A549 (cell line): ENCODE measurements around the gene ANKDD1A. TPM values are rescaled to one million over a fixed set of nuclear protein-coding genes. Genes with fewer than 3 reads are reported as not detected.

Experiments
- ATAC-seq, 2 experiments: fragments of 200-7000 bp in 1 of 2; fragments of >200 bp in 1 of 2; cut with Nextera tagmentation in 1 of 2; cut with Tn5 transposase in 1 of 2; 3 replicates each; pipeline versions ENCODE4 v1.8.0 to v1.9.1; 2018 to 2020; ENCODE audit warnings: mild to moderate bottlenecking in 1 of 2, moderate library complexity in 1 of 2
- CTCF ChIA-PET: fragments of 300-600 bp; sonication (Branson Sonifier 250); formaldehyde crosslinking; extraction: SDS; loops from one replicate; lab custom pipeline; 2021; ENCODE audit warnings: antibody characterized with exemption, inconsistent platforms; lab: Yijun Ruan, JAX
- POLR2A ChIA-PET: fragments of 350-600 bp; formaldehyde crosslinking; extraction: SDS; loops from one replicate; lab custom pipeline; 2021; ENCODE audit warnings: antibody characterized with exemption, inconsistent platforms; lab: Yijun Ruan, JAX
- DNase-seq, 2 experiments: peaks; one replicate each; pipeline versions ENCODE4 v3.0.0 to v3.0.0-alpha.2; 2011 to 2016; ENCODE audit warnings: low read depth in 1 of 2, low spot score in 1 of 2
- FAIRE-seq: peaks from 2 replicates; lab custom pipeline; 2011; peaks lifted over from hg19 to GRCh38; lab: Jason Lieb, UNC
- H3K27ac ChIP-seq, 2 experiments: fragments of >200 bp; sonication (Bioruptor Twin); formaldehyde crosslinking; 3 replicates each; pipeline ENCODE4 v1.5.1; 2016 to 2017
- H3K4me1 ChIP-seq: fragments of >200 bp; sonication (Bioruptor Twin); formaldehyde crosslinking; 3 replicates; pipeline ENCODE4 v1.6.1; 2016
- H3K4me2 ChIP-seq: fragments of >200 bp; sonication (Bioruptor Twin); formaldehyde crosslinking; 3 replicates; pipeline ENCODE4 v1.6.1; 2016
- H3K4me3 ChIP-seq: fragments of >200 bp; sonication (Bioruptor Twin); formaldehyde crosslinking; 3 replicates; pipeline ENCODE4 v1.5.1; 2016
- H3K9me3 ChIP-seq: fragments of >200 bp; sonication (Bioruptor Twin); formaldehyde crosslinking; 3 replicates; pipeline ENCODE4 v1.6.1; 2016
- BHLHE40 ChIP-seq: IDR thresholded peaks from 2 replicates; pipeline ENCODE4 v1.6.1; 2012; ENCODE audit warnings: low read depth, low read length, inconsistent platforms
- CHD4 ChIP-seq: fragments of 200-600 bp; sonication (generic); IDR thresholded peaks from 2 replicates; pipeline ENCODE4 v1.6.1; 2016; ENCODE audit warnings: antibody characterized with exemption, mild to moderate bottlenecking, borderline replicate concordance
- EHMT2 ChIP-seq: fragments of 200-600 bp; sonication (generic); IDR thresholded peaks from 2 replicates; pipeline ENCODE4 v1.6.1; 2016; ENCODE audit warnings: antibody characterized with exemption, low read depth, mild to moderate bottlenecking, moderate library complexity
- FOSB ChIP-seq: fragments of 250-450 bp; sonication (Bioruptor Pico); IDR thresholded peaks from 2 replicates; pipeline ENCODE4 v1.5.0; 2020; ENCODE audit warnings: mild to moderate bottlenecking, moderate library complexity
- FOSL2 ChIP-seq, 2 experiments: fragments of 450-650 bp in 1 of 2; fragments of >200 bp in 1 of 2; sonication (Bioruptor Twin) in 1 of 2; formaldehyde crosslinking; IDR thresholded peaks; 2 replicates each; pipeline versions ENCODE4 v1.5.0 to v1.6.1; 2016 to 2020; ENCODE audit warnings: mild to moderate bottlenecking in 1 of 2, moderate library complexity in 1 of 2
- FOXS1 ChIP-seq: fragments of 250-450 bp; sonication (Bioruptor Pico); IDR thresholded peaks from 2 replicates; pipeline ENCODE4 v1.5.0; 2020; ENCODE audit warnings: mild to moderate bottlenecking, moderate library complexity
- GATA3 ChIP-seq: IDR thresholded peaks from 2 replicates; pipeline ENCODE4 v1.6.1; 2012; ENCODE audit warnings: borderline replicate concordance
- HDAC2 ChIP-seq: fragments of 200-600 bp; sonication (generic); IDR thresholded peaks from 2 replicates; pipeline ENCODE4 v1.6.1; 2016
- HOXA7 ChIP-seq: fragments of 250-450 bp; sonication (Bioruptor Pico); IDR thresholded peaks from 2 replicates; pipeline ENCODE4 v1.5.0; 2020; ENCODE audit warnings: mild to moderate bottlenecking, moderate library complexity
- HOXB13 ChIP-seq: fragments of 250-450 bp; sonication (Bioruptor Pico); IDR thresholded peaks from 2 replicates; pipeline ENCODE4 v1.5.0; 2020; ENCODE audit warnings: low read depth, mild to moderate bottlenecking, moderate library complexity
- JUN ChIP-seq, 2 experiments: fragments of >200 bp; sonication (Bioruptor Twin); formaldehyde crosslinking; IDR thresholded peaks; 2 replicates in 1 of 2; 3 replicates in 1 of 2; pipeline ENCODE4 v1.6.1; 2016 to 2017
- KDM1A ChIP-seq: fragments of 200-600 bp; sonication (generic); IDR thresholded peaks from 2 replicates; pipeline ENCODE4 v1.6.1; 2016; ENCODE audit warnings: low read depth, mild to moderate bottlenecking
- KDM5A ChIP-seq: fragments of 200-600 bp; sonication (generic); IDR thresholded peaks from 2 replicates; pipeline ENCODE4 v1.6.1; 2016; ENCODE audit warnings: antibody characterized with exemption, mild to moderate bottlenecking
- MAFK ChIP-seq: fragments of 450-650 bp; IDR thresholded peaks from 2 replicates; pipeline ENCODE4 v1.6.1; 2014; ENCODE audit not compliant: partially characterized antibody
- MAZ ChIP-seq: fragments of 150-350 bp; IDR thresholded peaks from 2 replicates; pipeline ENCODE4 v1.6.1; 2014; ENCODE audit warnings: antibody characterized with exemption, low read depth, low read length, borderline replicate concordance
- NFE2L2 ChIP-seq: fragments of 150-350 bp; conservative IDR thresholded peaks from 2 replicates; pipeline ENCODE4 v1.6.1; 2014; ENCODE audit warnings: low read length
- POLR2AphosphoS2 ChIP-seq: conservative IDR thresholded peaks from 2 replicates; pipeline ENCODE4 v1.6.1; 2012; ENCODE audit warnings: low read length, improper control_type of control experiment, inconsistent platforms
- SREBF2 ChIP-seq: fragments of 450-650 bp; IDR thresholded peaks from 2 replicates; pipeline ENCODE4 v1.6.1; 2014; ENCODE audit warnings: mild to moderate bottlenecking, moderate library complexity
- TP53 ChIP-seq: fragments of 250-450 bp; sonication (Bioruptor Pico); IDR thresholded peaks from 2 replicates; pipeline ENCODE4 v1.5.0; 2021; ENCODE audit warnings: mild to moderate bottlenecking, moderate library complexity
- ZFP36 ChIP-seq: fragments of 450-650 bp; IDR thresholded peaks from 2 replicates; pipeline ENCODE4 v1.6.1; 2014; ENCODE audit warnings: borderline replicate concordance; ENCODE audit not compliant: partially characterized antibody
- ZSCAN20 ChIP-seq: fragments of 250-450 bp; sonication (Bioruptor Pico); IDR thresholded peaks from 2 replicates; pipeline ENCODE4 v1.8.0; 2022; ENCODE audit warnings: mild to moderate bottlenecking, moderate library complexity
- WGBS: methylation state at CpG from one replicate; pipeline ENCODE4 v1.1.6; 2017; ENCODE audit errors: missing lambda C conversion rate; 5-methylcytosine and 5-hydroxymethylcytosine counted together
- polyA plus RNA-seq, 4 experiments: library from polyadenylated mRNA; depleted of rRNA in 3 of 4; stranded (reverse); fragments of >200 nt; fragmentation: RNase III in 1 of 4; extraction: RNeasy Plus Mini Kit Qiagen cat#74134 plus additional on column Dnase treatment in 1 of 4; gene quantifications; 2 replicates in 3 of 4; 3 replicates in 1 of 4; pipeline ENCODE4 v1.2.3, GENCODE V29; 2011 to 2017
- TF ChIP-seq, protein P1 (sequence below): fragments of 150-350 bp; IDR thresholded peaks from 2 replicates; pipeline ENCODE4 v1.6.1; 2014; ENCODE audit warnings: low read depth, mild to moderate bottlenecking, low read length
- TF ChIP-seq, protein P2 (sequence below): fragments of 450-650 bp; IDR thresholded peaks from 2 replicates; pipeline ENCODE4 v1.6.1; 2014; ENCODE audit warnings: antibody characterized with exemption
- TF ChIP-seq, protein P3 (sequence below): IDR thresholded peaks from 2 replicates; pipeline ENCODE4 v1.6.1; 2012
- TF ChIP-seq, protein P4 (sequence below): fragments of >200 bp; sonication (Bioruptor Twin); formaldehyde crosslinking; IDR thresholded peaks from 3 replicates; pipeline ENCODE4 v1.5.1; 2016
- TF ChIP-seq, protein P5 (sequence below): fragments of 250-450 bp; sonication (Bioruptor Pico); IDR thresholded peaks from 2 replicates; pipeline ENCODE4 v1.5.0; 2020; ENCODE audit warnings: low read depth, mild to moderate bottlenecking, moderate library complexity
- TF ChIP-seq, protein P6 (sequence below): fragments of 250-450 bp; sonication (Bioruptor Pico); IDR thresholded peaks from 2 replicates; pipeline ENCODE4 v1.5.0; 2021; ENCODE audit warnings: mild to moderate bottlenecking, moderate library complexity, borderline replicate concordance
- TF ChIP-seq, protein P7 (sequence below): fragments of >200 bp; sonication (Bioruptor Twin); formaldehyde crosslinking; IDR thresholded peaks from 3 replicates; pipeline ENCODE4 v1.6.1; 2016

ANKDD1A gene
- polyA plus RNA-seq, 2 of the 4 experiments (the other 2 are of a cell fraction) = 2.7 to 2.8 TPM

DNA sequence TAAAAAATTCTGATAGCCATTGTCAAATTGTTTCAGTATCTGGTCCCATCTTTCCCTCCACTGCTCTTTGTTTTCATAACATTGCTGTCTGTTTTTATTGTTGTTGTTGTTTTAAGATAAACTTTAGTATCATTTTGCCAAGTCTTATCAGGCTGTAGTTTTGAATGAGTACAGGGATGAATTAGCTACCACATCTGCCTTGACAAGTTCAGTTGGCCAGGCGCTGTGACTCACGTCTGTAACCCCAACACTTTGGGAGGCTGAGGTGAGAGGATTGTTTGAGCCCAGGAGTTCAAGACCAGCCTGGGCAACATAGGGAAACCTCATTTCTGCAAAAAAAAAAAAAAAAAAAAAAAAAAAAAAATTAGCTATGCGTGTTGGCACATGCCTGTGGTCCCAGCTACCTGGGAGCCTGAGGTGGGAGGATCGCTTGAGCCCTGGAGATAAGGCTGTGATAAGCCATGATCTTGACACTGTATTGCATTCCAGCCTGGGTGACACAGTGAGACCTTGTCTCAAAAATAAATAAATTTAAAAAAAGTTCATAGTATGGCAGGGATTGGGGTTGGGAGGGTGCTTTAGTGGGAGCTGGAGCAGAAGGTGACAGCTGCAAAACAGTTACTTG, 8.3 kb upstream of the ANKDD1A start:
- H3K4me2 ChIP-seq = no peak overlapping the region
- DNase-seq = no peak
- ATAC-seq = no peak
- H3K9me3 ChIP-seq = peaks cover 18% of the 10 kb centered on the region
- WGBS = 80% methylated on average over 4 of the region's 4 CpGs
- no peaks in the 10 kb centered on the region for H3K4me1 ChIP-seq
- ChIA-PET POLR2A (interaction anchor here (1.3 kb wide), 1 partner anchor 78 kb away, joined by 3 read pairs; the partner anchor contains the start of gene PIF1), CTCF (interaction anchor here (0.6 to 4.1 kb wide), 7 partner anchors 10 to 376 kb away, joined by 3 to 25 read pairs (median 3); no protein-coding TSS in a partner anchor)
- no peak overlapping the region for H3K4me3 ChIP-seq
- TF ChIP-seq, protein P1, sequence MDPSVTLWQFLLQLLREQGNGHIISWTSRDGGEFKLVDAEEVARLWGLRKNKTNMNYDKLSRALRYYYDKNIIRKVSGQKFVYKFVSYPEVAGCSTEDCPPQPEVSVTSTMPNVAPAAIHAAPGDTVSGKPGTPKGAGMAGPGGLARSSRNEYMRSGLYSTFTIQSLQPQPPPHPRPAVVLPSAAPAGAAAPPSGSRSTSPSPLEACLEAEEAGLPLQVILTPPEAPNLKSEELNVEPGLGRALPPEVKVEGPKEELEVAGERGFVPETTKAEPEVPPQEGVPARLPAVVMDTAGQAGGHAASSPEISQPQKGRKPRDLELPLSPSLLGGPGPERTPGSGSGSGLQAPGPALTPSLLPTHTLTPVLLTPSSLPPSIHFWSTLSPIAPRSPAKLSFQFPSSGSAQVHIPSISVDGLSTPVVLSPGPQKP = no peak
- TF ChIP-seq BHLHE40 (no peak), ZSCAN20 (CRISPR knock-in tag) (no peak), TP53 (CRISPR knock-in tag) (no peak), FOSL2 (IDR thresholded peaks at IDR 0.05) (no peak), FOSL2 (CRISPR knock-in tag; IDR thresholded peaks at IDR 0.05) (no peak), MAFK (no peak), HDAC2 (no peak), EHMT2 (no peak), POLR2AphosphoS2 (no peak), SREBF2 (no peak), MAZ (no peak), ZFP36 (no peak), KDM1A (no peak), KDM5A (no peak), HOXB13 (CRISPR knock-in tag) (no peak), NFE2L2 (no peak)
- TF ChIP-seq, protein P2, sequence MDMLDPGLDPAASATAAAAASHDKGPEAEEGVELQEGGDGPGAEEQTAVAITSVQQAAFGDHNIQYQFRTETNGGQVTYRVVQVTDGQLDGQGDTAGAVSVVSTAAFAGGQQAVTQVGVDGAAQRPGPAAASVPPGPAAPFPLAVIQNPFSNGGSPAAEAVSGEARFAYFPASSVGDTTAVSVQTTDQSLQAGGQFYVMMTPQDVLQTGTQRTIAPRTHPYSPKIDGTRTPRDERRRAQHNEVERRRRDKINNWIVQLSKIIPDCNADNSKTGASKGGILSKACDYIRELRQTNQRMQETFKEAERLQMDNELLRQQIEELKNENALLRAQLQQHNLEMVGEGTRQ = no peak
- TF ChIP-seq, protein P3, sequence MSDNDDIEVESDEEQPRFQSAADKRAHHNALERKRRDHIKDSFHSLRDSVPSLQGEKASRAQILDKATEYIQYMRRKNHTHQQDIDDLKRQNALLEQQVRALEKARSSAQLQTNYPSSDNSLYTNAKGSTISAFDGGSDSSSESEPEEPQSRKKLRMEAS = no peak
- TF ChIP-seq, protein P4, sequence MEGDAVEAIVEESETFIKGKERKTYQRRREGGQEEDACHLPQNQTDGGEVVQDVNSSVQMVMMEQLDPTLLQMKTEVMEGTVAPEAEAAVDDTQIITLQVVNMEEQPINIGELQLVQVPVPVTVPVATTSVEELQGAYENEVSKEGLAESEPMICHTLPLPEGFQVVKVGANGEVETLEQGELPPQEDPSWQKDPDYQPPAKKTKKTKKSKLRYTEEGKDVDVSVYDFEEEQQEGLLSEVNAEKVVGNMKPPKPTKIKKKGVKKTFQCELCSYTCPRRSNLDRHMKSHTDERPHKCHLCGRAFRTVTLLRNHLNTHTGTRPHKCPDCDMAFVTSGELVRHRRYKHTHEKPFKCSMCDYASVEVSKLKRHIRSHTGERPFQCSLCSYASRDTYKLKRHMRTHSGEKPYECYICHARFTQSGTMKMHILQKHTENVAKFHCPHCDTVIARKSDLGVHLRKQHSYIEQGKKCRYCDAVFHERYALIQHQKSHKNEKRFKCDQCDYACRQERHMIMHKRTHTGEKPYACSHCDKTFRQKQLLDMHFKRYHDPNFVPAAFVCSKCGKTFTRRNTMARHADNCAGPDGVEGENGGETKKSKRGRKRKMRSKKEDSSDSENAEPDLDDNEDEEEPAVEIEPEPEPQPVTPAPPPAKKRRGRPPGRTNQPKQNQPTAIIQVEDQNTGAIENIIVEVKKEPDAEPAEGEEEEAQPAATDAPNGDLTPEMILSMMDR = no peak
- no peak overlapping the region for H3K27ac ChIP-seq
- FAIRE-seq = no peak

DNA sequence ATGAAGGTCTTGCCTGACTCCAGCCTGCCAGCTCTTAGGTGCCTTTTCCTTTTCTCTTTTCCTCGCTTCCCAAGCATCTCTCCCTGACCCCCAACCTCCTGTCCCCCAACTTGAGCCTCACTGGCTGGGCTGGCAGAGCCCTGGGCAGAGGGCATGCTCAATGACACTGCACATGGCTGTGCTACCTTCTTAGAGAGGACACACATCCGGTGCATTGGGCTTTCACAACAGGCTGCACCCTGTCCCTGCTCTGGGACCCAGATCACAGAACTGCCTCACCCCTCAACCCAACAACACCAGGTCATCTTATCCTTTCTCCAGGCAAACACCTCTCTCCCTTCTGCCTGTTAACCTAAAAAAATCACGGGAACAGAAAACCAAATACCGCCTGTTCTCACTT, 7.5 kb upstream of the ANKDD1A start:
- Histone ChIP-seq H3K4me2 (no peak overlapping the region), H3K9me3 (peaks cover 18% of the 10 kb centered on the region), H3K4me1 (no peaks in the 10 kb centered on the region), H3K27ac (no peak overlapping the region), H3K4me3 (no peak overlapping the region)
- WGBS = 85% methylated on average over 4 of the region's 4 CpGs
- no peak for FAIRE-seq
- ChIA-PET POLR2A (interaction anchor here (1.3 kb wide), 1 partner anchor 79 kb away, joined by 3 read pairs; the partner anchor contains the start of gene PIF1), CTCF (interaction anchor here (0.6 to 4.3 kb wide), 6 partner anchors 10 to 375 kb away, joined by 3 to 25 read pairs (median 3); no protein-coding TSS in a partner anchor)
- TF ChIP-seq CHD4 (no peak), HOXA7 (CRISPR knock-in tag) (no peak), GATA3 (no peak), ZFP36 (no peak), FOSB (CRISPR knock-in tag) (no peak), KDM5A (no peak), POLR2AphosphoS2 (no peak), MAFK (no peak), TP53 (CRISPR knock-in tag) (no peak), KDM1A (no peak), FOXS1 (CRISPR knock-in tag) (no peak), JUN (IDR thresholded peaks at IDR 0.05) (no peak)
- TF ChIP-seq, protein P5, sequence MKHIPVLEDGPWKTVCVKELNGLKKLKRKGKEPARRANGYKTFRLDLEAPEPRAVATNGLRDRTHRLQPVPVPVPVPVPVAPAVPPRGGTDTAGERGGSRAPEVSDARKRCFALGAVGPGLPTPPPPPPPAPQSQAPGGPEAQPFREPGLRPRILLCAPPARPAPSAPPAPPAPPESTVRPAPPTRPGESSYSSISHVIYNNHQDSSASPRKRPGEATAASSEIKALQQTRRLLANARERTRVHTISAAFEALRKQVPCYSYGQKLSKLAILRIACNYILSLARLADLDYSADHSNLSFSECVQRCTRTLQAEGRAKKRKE (CRISPR knock-in tag) = no peak
- TF ChIP-seq, protein P6, sequence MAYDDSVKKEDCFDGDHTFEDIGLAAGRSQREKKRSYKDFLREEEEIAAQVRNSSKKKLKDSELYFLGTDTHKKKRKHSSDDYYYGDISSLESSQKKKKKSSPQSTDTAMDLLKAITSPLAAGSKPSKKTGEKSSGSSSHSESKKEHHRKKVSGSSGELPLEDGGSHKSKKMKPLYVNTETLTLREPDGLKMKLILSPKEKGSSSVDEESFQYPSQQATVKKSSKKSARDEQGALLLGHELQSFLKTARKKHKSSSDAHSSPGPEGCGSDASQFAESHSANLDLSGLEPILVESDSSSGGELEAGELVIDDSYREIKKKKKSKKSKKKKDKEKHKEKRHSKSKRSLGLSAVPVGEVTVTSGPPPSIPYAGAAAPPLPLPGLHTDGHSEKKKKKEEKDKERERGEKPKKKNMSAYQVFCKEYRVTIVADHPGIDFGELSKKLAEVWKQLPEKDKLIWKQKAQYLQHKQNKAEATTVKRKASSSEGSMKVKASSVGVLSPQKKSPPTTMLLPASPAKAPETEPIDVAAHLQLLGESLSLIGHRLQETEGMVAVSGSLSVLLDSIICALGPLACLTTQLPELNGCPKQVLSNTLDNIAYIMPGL (CRISPR knock-in tag) = no peak
- TF ChIP-seq, protein P7, sequence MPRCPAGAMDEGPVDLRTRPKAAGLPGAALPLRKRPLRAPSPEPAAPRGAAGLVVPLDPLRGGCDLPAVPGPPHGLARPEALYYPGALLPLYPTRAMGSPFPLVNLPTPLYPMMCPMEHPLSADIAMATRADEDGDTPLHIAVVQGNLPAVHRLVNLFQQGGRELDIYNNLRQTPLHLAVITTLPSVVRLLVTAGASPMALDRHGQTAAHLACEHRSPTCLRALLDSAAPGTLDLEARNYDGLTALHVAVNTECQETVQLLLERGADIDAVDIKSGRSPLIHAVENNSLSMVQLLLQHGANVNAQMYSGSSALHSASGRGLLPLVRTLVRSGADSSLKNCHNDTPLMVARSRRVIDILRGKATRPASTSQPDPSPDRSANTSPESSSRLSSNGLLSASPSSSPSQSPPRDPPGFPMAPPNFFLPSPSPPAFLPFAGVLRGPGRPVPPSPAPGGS = no peak
- ATAC-seq = no peak
- no peak for DNase-seq
